OCI-LY7 (cell line): Measurements from ENCODE around the gene YARS1. TPM values are rescaled to one million over a fixed set of nuclear protein-coding genes. Genes with fewer than 3 reads are reported as not detected.

Experiments
- BruUV-seq: library from RNA; stranded (reverse); fragments of 400-500 nt; replicated peaks from 2 replicates; lab custom pipeline; 2021; lab: Mats Ljungman, UMichigan
- CTCF ChIA-PET: fragments of 300-600 bp; sonication (Branson Sonifier 250); formaldehyde crosslinking; loops from one replicate; lab custom pipeline; 2022; ENCODE audit warnings: antibody characterized with exemption; ENCODE audit not compliant: unreplicated experiment; lab: Charles Lee
- POLR2A ChIA-PET: fragments of 300-600 bp; sonication (Branson Sonifier 250); formaldehyde crosslinking; loops from one replicate; lab custom pipeline; 2022; ENCODE audit warnings: antibody characterized with exemption; lab: Charles Lee
- DNase-seq: peaks from one replicate; pipeline ENCODE4 v3.0.0-alpha.2; 2015; ENCODE audit warnings: low spot score
- H2AFZ ChIP-seq: fragments of 200-600 bp; sonication (generic), shearing (Covaris generic); 2 replicates; pipeline ENCODE4 v1.6.1; 2014; ENCODE audit warnings: mild to moderate bottlenecking, antibody characterized with exemption, low read length, moderate library complexity
- H3K27ac ChIP-seq: fragments of 200-600 bp; sonication (generic); 2 replicates; pipeline ENCODE4 v1.5.1; 2014; ENCODE audit warnings: mixed run types, low read depth, mild to moderate bottlenecking, moderate library complexity, low read length, inconsistent platforms; ENCODE audit not compliant: poor library complexity, severe bottlenecking
- H3K36me3 ChIP-seq: fragments of 200-600 bp; sonication (generic); 2 replicates; pipeline ENCODE4 v1.6.1; 2014; ENCODE audit warnings: mild to moderate bottlenecking, antibody characterized with exemption, low read length, moderate library complexity, mixed read lengths; ENCODE audit not compliant: insufficient read depth
- H3K4me1 ChIP-seq: fragments of 200-600 bp; sonication (generic); 2 replicates; pipeline ENCODE4 v1.5.1; 2014; ENCODE audit warnings: mild to moderate bottlenecking, low read length; ENCODE audit not compliant: insufficient read depth, poor library complexity, severe bottlenecking
- H3K4me2 ChIP-seq: fragments of 200-600 bp; sonication (generic); 2 replicates; pipeline ENCODE4 v1.6.1; 2014; ENCODE audit warnings: mild to moderate bottlenecking, low read length
- H3K4me3 ChIP-seq: fragments of 200-600 bp; sonication (generic); 2 replicates; pipeline ENCODE4 v1.5.1; 2014; ENCODE audit warnings: mild to moderate bottlenecking, low read depth, low read length; ENCODE audit not compliant: poor library complexity, severe bottlenecking
- H3K79me2 ChIP-seq: fragments of 200-600 bp; sonication (generic); 2 replicates; pipeline ENCODE4 v1.6.1; 2016; ENCODE audit warnings: low read depth, mild to moderate bottlenecking, low read length, moderate library complexity, mixed read lengths; ENCODE audit not compliant: insufficient read depth
- H3K9me2 ChIP-seq: fragments of 200-600 bp; sonication (generic); 2 replicates; pipeline ENCODE4 v1.6.1; 2016; ENCODE audit warnings: mild to moderate bottlenecking, low read length, mixed read lengths; ENCODE audit not compliant: insufficient read depth
- H3K9me3 ChIP-seq: fragments of 200-600 bp; sonication (generic); 2 replicates; pipeline ENCODE4 v1.6.1; 2014; ENCODE audit warnings: mild to moderate bottlenecking, mixed run types, low read length, mixed read lengths
- H4K20me1 ChIP-seq: fragments of 200-600 bp; sonication (generic); 2 replicates; pipeline ENCODE4 v1.6.1; 2014; ENCODE audit warnings: mild to moderate bottlenecking, antibody characterized with exemption, low read length, moderate library complexity, mixed read lengths; ENCODE audit not compliant: insufficient read depth
- CTCF ChIP-seq: fragments of 200-600 bp; sonication (generic); conservative IDR thresholded peaks from 2 replicates; pipeline ENCODE4 v1.5.1; 2014; ENCODE audit warnings: mild to moderate bottlenecking, antibody characterized with exemption, low read length, moderate library complexity, mixed read lengths
- EZH2phosphoT487 ChIP-seq: fragments of 200-600 bp; sonication (generic); IDR thresholded peaks from 2 replicates; pipeline ENCODE4 v1.6.1; 2018; ENCODE audit warnings: low read depth, borderline replicate concordance, mild to moderate bottlenecking, mixed run types, antibody characterized with exemption, low read length, moderate library complexity, mixed read lengths
- intact Hi-C: fragments of 100-400 bp; cut with micrococcal nuclease; formaldehyde crosslinking; loops from one replicate; pipeline ENCODE4 v1.10.0; 2022; ENCODE audit not compliant: unreplicated experiment
- total RNA-seq, 2 experiments: library from RNA; depleted of rRNA in 1 of 2; stranded (reverse); fragments of >200 nt in 1 of 2; shearing (Covaris generic) in 1 of 2; gene quantifications; 2 replicates each; pipeline ENCODE4 v1.2.3, GENCODE V29; 2014 to 2022

YARS1 gene
- total RNA-seq, 2 experiments from 2014 or later = 276 to 321 TPM

GRCh38 chr1:32801096-32801715, 16.0 kb downstream of the YARS1 start:
- H3K9me3 ChIP-seq = no peaks in the 10 kb centered on the region
- peaks cover 9% of the 10 kb centered on the region for H3K79me2 ChIP-seq
- no peaks in the 10 kb centered on the region for H3K9me2 ChIP-seq
- no peak overlapping the region for H3K27ac ChIP-seq
- no peak overlapping the region for H3K4me3 ChIP-seq
- no peak for TF ChIP-seq EZH2phosphoT487
- no peak for TF ChIP-seq CTCF
- H4K20me1 ChIP-seq = peaks cover 7% of the 10 kb centered on the region; the same call in 1 of the 2 replicates
- POLR2A ChIA-PET = no interaction called here
- DNase-seq = no peak
- BruUV-seq = no TSS peak
- H3K4me1 ChIP-seq = no peaks in the 10 kb centered on the region
- no peak overlapping the region for H2AFZ ChIP-seq
- intact Hi-C loops = no loop called here
- peaks cover 89% of the 10 kb centered on the region for H3K36me3 ChIP-seq
- CTCF ChIA-PET = no interaction called here
- no peak overlapping the region for H3K4me2 ChIP-seq

- no peak overlapping the region for H2AFZ ChIP-seq
- ChIA-PET POLR2A (no interaction called here), CTCF (no interaction called here)
- H3K79me2 ChIP-seq = peaks cover 9% of the 10 kb centered on the region
- H4K20me1 ChIP-seq = peaks cover 7% of the 10 kb centered on the region; the same call in 1 of the 2 replicates
- H3K9me2 ChIP-seq = no peaks in the 10 kb centered on the region
- H3K36me3 ChIP-seq = peaks cover 95% of the 10 kb centered on the region
- no peak overlapping the region for H3K4me3 ChIP-seq
- no TSS peak for BruUV-seq
- no peaks in the 10 kb centered on the region for H3K4me1 ChIP-seq
- H3K9me3 ChIP-seq = no peaks in the 10 kb centered on the region
- TF ChIP-seq EZH2phosphoT487 = no peak
- no peak for TF ChIP-seq CTCF
- no peak overlapping the region for H3K27ac ChIP-seq
- no peak overlapping the region for H3K4me2 ChIP-seq
- no peak for DNase-seq
- intact Hi-C loops = no loop called here
Measured at GRCh38 chr1:32798679-32799416, 18.3 kb downstream of the YARS1 start.

GRCh38 chr1:32798191-32798590, 19.0 kb downstream of the YARS1 start:
- H3K4me2 ChIP-seq = no peak overlapping the region
- DNase-seq = no peak
- H3K4me1 ChIP-seq = no peaks in the 10 kb centered on the region
- TF ChIP-seq CTCF = no peak
- no peak for TF ChIP-seq EZH2phosphoT487
- H3K36me3 ChIP-seq = peaks cover 96% of the 10 kb centered on the region
- no TSS peak for BruUV-seq
- H2AFZ ChIP-seq = no peak overlapping the region
- intact Hi-C loops = no loop called here
- POLR2A ChIA-PET = no interaction called here
- no peak overlapping the region for H3K27ac ChIP-seq
- CTCF ChIA-PET = no interaction called here
- no peaks in the 10 kb centered on the region for H3K9me3 ChIP-seq
- H4K20me1 ChIP-seq = peaks cover 7% of the 10 kb centered on the region; the same call in 1 of the 2 replicates
- H3K4me3 ChIP-seq = no peak overlapping the region
- no peaks in the 10 kb centered on the region for H3K9me2 ChIP-seq
- peaks cover 9% of the 10 kb centered on the region for H3K79me2 ChIP-seq
